HG03378 (cell line): ENCODE data around the gene TTC23L.
"Not testable (repeated sequence)": the region's sequence is repeated elsewhere in the genome, so short reads cannot be mapped to it uniquely, and the experiment has no call there.

Experiments used
- ATAC-seq: cut with Tn5 transposase; IDR thresholded peaks from one replicate; pipeline ENCODE4 v1.9.1; 2021; ENCODE audit warnings: mild to moderate bottlenecking, moderate library complexity; ENCODE audit not compliant: unreplicated experiment

TTC23L gene

GRCh38 chr5:34838785-34839714, at the start of gene TTC23L:
Gene TTC23L, plus strand, starts transcription at chr5:34839164. Its CDS starts 1,508 bp downstream, at chr5:34840672.
- peak; percentile 97 for ATAC-seq

- no peak for ATAC-seq
These were observed 49.3 kb upstream of the TTC23L start for GRCh38 chr5:34789639-34790038.

GRCh38 chr5:34790069-34790468, 48.9 kb upstream of the TTC23L start:
- no peak for ATAC-seq

GRCh38 chr5:34791761-34792244, 47.2 kb upstream of the TTC23L start:
- ATAC-seq: no peak

- ATAC-seq: no peak
These were observed 36.0 kb upstream of the TTC23L start for GRCh38 chr5:34802834-34803563.

GRCh38 chr5:34803974-34804732, 34.8 kb upstream of the TTC23L start:
- no peak for ATAC-seq

- no peak for ATAC-seq
These were observed 34.1 kb upstream of the TTC23L start for GRCh38 chr5:34804913-34805312.

- no peak for ATAC-seq
These were observed 32.4 kb upstream of the TTC23L start for GRCh38 chr5:34806532-34806931.

GRCh38 chr5:34811706-34812105, 27.3 kb upstream of the TTC23L start:
- no peak for ATAC-seq

- no peak for ATAC-seq
These were observed 25.5 kb upstream of the TTC23L start for GRCh38 chr5:34813509-34813908.

- ATAC-seq: no peak
These were observed 21.2 kb upstream of the TTC23L start for GRCh38 chr5:34817558-34818351.

GRCh38 chr5:34818717-34819116, 20.2 kb upstream of the TTC23L start:
- ATAC-seq: no peak

- no peak for ATAC-seq
These were observed 18.4 kb upstream of the TTC23L start for GRCh38 chr5:34820593-34820992.

- no peak for ATAC-seq
These were observed 15.8 kb upstream of the TTC23L start for GRCh38 chr5:34822956-34823715.

GRCh38 chr5:34826347-34826746, 12.6 kb upstream of the TTC23L start:
- no peak for ATAC-seq

- no peak for ATAC-seq
These were observed 11.1 kb upstream of the TTC23L start for GRCh38 chr5:34827588-34828506.

- ATAC-seq: not testable (repeated sequence)
These were observed 8.1 kb upstream of the TTC23L start for GRCh38 chr5:34830827-34831226.

GRCh38 chr5:34831303-34831702, 7.7 kb upstream of the TTC23L start:
- ATAC-seq: no peak
